Measurements from ENCODE around the gene CRMP1.
"Not testable (repeated sequence)": the region's sequence is repeated elsewhere in the genome, so short reads cannot be mapped to it uniquely, and the experiment has no call there.

The CRMP1 gene

DNA sequence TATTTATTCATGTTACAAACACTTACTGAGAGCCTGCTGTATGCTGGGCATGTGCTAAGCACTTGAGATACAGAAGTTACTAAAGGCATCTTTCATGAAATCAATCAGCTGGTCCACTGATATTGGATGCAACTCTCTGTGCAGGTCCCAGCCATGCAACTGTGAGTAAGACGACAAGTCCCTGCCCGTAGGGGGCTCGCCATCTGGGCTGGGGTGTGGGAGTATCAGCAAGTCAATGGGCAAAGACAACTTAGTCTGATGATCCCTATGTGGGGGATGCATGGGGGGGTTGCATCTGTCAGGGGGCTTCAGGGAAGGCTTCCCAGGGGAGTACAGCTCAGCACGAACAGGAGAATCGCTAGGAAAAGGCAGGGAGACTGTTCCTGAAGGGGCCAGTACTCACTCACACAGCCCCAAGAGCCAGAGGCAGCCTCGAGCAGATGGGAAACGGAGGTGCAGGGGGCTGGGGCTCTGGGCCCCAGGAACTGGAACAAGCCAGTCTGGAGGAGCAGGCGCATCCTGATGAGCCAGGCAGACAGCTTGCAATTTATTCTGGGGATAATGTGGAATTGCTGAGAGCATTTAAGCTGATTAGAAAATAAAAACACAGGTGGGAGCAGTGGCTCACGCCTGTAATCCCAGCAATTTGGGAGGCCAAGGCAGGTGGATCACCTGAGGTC, 40.2 kb downstream of the CRMP1 start:
- DNase-seq: no peak

DNA sequence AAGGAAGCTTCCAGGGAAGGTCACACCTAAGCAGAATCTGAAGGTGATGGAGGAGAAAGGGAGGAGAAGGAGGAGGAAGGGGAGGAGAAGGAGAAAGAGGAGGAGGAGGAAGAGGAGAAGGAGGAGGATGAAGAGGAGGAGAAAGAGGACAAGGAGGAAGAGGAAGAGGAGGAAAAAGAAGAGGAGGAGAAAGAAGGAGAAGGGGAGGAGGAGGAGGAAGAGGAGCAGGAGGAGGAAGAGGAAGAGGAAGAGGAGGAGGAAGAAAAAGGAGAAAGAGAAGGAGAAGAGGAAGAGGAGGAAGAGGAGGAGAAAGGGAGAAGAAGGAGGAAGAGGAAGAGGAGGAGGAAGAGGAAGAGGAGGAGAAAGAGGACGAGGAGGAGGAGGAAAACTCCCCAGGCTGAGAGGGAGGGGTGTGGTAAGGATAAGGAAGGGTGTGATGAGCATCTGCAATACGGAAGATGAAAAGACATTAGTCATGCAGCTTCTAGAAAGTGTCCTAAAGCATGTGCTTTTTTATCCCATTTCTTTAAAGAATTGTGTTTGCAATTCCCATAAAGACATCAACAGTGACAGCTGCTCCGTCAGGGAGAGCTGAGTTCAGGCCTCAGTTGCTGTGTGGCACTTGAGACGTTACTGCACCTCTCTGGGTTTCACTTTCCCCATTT, 41.1 kb downstream of the CRMP1 start:
- no peak for DNase-seq

DNA sequence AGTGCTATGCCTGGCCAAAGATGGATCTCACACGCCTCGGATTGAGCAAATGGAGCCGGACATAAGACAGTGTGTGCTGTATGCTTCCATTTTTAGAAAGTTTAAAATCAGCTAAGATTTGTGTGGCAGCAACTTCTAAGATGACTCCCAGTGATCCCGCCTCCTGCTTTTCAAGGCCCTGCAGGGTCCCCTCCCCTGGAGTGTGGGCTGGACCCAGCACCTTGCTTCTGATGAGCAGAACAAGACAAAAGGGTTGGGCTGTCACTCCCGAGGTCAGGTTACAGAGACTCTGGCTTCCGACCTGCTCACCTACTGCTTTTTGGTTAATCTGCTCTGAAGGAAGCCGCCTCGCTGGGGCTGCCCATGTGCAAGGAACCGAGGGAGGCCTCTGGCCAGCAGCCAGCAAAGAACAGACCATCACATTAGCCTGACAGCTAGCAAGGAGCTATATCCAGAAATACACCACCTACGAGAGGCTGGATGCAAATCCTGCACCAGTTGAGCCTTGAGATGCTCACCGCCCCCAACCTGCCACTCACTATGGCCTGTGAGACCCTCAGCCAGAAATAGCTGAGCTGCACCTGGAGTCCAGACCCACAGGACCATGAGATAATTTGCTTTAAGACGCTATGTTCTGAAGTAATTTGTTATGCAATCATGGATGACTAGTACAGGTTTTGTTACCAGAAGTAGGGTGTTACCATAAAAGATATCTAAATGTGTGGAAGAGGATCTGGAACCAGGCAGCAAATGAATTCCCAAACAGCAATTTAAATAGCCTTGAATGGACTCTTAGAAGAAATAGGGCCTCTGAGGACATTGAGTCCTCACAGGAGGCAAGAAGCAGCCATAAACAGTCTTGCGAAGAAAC, 47.6 kb downstream of the CRMP1 start:
- DNase-seq: no peak

DNA sequence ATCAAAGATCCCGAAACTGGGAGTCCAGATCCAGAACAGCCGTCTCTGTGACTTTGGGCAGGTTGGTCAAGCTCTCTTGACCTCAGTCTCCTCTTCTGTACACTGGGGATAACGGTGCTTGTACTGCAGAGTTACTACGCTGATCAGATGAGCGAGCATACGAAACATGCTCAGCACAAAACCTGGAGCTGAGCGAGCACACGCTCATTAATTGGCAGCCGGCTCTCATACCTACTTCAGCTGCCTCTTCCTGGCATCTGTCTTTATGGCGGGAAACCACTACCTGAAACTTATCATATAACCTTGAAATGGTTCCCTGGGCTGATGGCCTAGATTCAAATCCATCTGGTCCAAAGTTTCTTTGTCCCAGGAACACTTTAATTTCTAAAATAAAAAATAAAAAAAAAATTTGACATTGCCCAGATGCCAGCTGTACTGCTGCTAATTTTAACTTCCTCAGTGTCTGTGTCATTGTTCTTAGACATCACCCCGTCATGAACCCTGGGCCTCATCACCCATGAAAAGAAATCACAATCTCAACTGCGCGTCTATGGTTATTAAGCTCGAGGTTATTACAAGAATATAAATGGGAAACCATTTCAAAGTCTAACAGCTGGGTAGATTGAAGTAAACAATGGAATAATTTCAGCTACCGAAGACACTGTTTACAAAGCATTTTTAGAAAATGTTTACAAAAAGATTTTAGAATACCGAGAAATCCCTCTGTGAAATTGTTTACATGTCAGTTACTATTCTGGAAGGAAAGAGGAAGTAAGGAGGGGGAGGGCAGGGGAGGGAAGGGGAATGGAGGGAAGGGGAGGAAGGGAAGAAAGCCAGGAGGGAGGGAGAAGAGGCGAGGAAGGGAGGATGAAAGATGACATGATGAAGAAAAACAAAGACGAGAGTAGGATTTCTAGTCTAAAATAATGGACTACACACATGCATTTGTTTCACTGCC, 49.0 kb downstream of the CRMP1 start:
- no peak for DNase-seq

DNA sequence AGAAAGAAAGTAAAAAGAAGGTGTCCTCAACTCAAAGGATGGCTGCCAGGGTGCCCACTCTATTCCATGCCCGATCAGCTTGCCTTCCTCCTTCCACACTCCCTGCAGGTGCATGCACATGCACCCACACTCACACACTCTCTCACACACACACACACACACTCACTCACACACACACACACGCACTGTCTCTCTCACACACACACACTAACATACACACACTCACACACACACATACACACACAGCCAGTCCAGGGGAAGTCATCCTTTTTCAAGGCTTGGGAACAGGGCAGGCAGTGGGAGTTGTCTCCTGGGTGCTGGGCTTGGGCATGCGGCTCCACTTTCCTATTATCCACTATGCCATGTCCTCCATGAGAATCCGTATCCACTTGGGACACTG, 50.4 kb downstream of the CRMP1 start:
- DNase-seq: no peak

DNA sequence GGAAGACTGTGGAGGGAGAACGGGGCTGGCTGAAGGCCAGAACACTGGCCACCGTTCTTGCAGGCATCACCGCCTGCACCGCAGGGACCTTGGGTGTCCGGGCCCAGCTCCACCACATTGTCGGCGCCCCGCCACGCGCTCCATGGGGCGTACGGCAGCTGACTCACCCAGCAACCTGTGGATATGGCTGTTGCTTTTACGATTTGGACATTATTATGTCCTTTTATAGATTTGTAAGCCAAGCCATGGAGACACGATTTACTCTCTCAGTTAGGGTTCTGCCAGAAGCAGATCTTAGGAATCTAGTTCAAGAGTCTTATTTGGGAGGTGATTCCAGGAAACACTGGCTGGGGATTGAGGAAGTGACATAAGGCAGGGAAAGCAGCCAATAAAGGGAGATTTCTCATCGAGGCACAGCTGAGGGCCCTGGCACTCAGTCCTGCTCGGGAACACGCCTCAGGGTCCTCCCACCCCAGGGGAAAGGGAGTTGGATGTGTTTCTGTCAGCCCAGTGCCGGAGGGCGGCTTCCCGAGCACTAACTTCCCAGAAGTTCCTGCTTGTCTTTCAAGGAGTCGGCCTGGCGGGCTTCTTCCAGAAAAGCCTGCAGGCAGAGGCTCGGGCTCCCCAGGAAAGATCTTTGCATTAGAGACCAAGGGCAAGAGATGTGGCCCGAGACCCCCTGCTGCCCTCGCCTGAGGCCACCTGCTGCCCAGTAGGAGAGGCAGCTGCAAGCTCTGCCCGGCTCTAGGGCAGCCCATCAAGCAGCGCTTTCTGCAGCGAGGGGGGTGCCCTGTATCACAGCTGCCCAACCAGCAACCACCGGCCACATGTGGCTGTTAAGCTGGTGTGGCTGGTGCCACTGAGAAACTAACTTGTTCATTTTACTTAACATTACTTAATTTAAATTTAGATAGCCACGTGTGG, 52.9 kb downstream of the CRMP1 start:
- no peak for DNase-seq

DNA sequence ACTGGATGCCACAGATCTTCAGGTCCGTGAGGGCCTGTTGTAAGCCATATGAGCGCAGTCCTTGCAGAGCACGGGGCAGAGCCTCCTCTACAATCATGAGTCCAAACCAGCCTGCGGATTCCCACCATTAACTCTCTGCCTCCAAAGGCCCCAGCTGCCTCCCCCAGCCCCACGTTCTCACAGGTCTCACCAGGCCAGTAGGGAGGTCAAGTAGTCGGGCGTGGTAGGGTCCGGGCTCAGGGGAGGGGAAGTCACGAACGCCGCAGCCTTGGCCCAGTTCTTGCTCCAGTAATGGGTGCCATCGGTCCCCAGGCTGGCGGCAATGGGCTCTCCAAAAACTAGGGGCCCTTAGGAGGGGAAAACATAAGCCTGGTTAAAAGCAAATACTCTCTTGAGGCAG, 53.6 kb downstream of the CRMP1 start:
- no peak for DNase-seq

DNA sequence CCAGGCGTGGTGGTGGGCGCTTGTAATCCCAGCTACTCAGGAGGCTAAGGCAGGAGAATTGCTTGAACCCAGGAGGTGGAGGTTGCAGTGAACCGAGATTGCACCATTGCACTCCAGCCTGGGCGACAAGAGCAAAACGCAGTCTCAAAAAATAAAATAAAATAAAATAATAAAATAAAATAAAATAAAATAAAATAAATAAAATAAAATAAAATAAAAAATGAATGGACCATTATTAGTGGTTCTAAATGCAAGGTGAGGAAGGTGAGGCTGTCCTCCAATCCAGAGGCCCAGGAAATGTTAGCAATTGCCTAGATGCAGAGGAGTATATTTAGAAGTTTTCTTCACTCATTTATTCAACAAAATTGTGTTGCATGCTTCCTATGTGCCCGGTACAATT, 55.4 kb downstream of the CRMP1 start:
- DNase-seq: not testable (repeated sequence)

DNA sequence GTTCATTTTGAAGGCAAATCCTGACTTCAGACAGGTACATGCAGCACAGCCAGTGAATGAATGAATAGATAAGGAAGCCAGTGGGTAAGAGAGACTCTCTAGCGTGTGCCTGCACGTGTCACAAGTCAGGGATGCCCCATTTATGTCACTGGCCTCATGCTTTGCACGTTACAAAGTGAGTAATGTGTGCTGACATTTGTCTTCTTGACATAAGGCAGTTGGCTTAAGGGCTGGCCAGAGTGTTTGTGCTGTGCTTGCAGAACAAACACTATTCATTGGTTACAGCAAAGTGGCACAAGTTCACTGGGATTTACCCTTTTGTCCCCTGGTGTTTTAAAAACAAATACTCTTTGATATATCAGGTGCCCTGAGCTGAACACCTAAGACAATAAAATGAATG, 55.9 kb downstream of the CRMP1 start:
- no peak for DNase-seq

DNA sequence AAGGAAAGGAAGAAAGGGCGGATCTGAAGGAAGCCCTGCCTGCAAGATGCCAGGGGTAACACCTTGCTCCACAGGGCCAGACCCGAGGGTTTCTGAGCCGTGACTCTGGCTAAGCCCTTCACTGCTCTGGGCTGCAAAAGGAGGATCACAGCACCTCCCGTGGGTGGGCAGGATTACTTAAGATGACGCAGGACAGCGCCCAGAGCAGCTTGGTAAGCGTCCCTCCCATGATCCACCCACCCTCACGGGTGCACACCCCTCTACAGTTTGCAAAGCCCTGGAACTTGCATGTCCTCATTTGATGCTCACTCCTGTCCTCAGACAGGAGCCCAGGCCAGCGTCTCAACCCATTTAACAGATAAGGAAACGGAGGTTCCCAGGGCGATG, 64.9 kb downstream of the CRMP1 start:
- DNase-seq: no peak

DNA sequence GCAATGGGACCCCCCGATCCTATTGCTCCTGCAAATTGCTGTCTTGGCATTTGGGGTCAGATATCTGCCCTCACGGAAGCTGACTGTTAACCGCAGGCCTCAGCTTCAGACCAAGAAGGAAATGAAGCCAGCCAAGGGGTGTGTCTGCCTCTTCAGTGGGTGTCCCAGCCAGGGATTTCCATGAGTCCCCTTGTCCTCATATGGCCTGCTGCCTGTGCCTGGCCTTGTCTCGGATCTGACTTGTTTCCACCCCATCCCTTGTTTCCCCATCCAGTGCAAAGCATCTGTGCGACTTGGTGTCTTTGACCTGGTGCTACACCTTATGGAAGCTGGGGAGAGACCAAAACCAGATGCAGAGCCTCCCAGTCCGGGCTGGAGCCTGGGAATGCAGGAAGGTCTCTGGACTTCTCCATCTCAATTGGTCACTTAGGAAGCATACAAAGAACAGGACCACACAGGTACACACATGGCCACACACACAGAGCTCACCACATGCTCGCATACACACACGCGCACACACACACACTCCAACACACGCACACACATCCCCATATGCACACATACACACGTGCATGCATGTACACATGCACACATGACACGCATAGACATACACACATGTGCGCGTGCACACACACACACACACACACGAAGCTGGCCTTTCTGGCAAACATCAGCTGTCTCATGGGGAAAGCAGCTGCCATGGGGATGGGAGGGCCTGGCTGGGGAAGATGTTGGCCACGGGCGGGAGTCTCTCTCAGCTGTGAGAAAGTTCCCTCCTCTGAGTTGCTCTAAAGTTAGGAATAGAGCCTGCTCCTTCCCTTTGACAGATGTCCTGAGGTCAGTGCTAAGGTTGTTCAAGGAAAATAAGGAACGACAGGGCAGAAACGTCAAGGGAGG, 65.5 kb downstream of the CRMP1 start:
- DNase-seq: no peak

DNA sequence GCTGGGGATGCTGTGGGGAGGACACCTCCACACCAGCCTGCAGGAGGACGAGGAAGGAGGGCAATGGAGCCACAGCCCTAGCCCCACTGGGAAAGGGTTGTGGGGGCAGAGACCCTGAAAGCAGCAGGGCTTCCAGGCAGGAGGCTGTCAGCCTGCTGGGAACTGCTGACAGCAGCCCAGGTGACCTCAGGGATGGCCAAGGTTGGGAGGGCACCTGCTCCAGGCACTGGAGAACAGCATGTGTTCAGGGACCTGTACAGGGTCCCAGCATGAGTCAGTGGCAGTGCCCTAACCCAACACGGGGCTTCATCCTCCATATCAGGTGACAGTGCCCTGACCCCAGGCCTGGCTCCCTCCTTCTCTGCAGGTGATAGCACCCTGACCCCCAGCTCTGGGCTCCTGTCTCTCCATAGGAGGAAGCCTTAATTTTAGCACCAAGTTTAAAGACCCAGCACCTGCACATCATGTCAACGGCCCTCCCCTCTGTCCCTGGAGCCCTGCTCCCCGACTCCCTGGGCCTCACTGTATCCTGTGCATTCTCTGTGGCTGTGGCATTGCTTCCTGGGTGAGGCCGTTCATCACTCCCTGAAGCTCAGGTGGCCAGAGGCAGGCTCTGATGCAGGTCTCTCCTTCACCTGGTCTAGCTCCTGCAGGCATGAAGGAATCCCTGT, 66.3 kb downstream of the CRMP1 start:
- DNase-seq: no peak

DNA sequence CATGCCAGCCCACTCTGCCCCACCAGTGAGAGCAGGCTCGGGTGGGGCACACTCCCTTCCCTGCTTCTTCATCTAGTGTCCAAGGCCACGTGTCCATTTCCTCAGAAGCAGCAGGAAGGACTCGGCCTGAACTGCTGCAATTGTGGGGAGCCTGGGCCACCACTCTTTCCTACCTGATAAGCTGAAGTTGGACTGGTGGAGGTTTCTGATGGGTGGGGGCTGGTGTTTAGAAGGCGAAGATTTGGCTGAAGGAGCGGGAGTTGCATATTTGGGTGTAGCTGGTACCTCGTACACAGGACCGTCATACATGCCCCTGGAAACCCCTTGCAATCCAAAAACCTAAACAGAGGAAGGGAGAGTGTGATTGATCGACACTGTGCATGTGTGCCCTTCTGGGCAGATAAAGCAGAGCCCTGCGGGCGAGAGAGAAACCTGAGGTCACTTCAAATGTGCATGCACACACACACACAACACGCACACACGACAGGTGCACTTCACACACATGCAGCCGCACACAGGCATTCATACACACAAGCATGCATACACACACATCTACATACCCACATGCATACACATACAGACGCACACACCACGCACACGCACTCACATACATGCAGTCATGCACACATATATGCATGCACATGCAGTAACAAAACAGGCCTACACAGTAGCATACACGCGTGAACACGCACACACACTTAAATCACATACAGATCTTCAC, 67.4 kb downstream of the CRMP1 start:
- DNase-seq: no peak

DNA sequence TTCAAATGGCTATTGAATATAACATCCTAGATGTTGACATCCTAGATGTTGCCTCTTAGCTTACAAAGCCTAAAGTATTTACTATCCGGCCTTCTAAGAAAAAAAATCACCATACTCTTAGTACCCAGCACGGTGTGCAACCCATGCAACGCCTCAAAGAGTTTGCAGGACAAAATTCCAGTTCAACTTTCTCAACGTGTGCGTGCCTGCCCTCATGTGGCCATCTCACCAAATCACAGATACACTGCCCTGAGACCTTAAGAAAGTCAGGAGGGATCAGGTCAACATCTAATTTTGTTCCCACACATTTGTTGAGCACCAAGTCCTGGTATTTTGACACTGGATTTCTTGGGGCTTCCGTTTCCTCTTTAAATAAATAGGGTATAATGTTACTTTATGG, 68.3 kb downstream of the CRMP1 start:
- no peak for DNase-seq

DNA sequence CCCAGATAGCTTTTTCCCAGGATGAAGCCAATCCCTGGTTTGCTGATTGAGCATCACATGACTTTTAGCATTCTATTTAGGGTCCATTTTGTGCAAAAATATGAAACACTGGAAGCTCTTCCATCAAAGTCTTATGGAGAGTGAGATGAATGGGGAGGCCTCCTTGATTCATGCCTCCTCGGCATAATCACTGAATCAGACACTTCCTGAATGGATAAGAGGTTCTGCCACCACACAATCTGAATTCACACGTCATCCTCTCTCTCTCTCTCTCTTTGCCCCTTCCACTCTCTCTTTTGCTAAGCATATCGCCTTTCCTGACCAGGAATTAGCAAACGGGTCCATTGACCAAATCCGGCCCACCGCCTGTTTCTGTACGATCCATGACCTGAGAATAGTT, 68.7 kb downstream of the CRMP1 start:
- DNase-seq: no peak

DNA sequence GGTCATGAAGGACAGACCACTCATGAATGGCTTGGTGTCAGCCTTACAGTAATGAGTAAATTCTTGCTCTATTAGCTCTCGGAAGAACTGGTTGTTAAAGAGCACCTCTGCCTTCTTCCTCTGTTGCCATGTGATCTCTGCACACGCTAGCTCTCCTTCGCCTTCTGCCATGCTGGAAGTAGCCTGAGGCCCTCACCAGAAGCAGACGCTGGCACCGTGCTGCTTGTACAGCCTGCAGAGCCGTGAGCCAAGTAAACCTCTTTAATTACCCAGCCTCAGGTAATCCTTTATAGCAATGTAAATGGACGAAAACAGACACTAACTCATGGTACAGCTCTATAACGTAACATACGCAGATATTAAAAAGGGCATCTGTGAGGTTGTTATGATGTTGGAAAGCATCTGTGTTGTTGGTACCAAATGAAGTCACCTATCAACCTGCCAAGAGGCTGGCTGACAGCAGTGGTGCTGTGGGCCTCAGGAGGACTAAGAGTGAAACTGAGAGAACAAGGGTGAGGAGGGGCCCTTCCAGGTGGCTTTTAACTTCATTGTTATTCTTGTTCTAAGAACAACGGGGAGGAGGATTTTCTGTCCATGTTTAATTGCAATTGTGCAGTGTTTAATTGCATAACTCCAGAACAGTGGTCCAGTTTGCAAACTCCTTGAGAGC, 69.2 kb downstream of the CRMP1 start:
- DNase-seq: no peak

DNA sequence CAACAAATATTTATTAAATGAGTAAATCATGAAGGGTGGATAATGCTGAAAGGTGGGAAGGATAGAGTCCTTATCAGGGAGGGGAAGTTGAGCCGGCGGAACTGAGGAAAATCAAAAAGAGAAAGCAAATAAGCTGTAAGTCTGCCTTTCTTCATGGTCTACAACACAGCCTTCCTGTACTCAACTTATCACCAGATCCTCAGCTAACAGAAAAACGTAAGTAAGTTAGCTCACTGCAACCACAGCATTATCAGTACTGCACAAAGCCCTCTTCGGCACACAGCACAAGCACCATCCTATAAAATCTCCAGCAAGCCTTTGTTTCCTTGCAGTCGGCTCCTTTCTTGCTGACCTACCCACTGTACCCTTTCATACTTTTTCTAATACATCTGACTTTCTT, 70.3 kb downstream of the CRMP1 start:
- no peak for DNase-seq

DNA sequence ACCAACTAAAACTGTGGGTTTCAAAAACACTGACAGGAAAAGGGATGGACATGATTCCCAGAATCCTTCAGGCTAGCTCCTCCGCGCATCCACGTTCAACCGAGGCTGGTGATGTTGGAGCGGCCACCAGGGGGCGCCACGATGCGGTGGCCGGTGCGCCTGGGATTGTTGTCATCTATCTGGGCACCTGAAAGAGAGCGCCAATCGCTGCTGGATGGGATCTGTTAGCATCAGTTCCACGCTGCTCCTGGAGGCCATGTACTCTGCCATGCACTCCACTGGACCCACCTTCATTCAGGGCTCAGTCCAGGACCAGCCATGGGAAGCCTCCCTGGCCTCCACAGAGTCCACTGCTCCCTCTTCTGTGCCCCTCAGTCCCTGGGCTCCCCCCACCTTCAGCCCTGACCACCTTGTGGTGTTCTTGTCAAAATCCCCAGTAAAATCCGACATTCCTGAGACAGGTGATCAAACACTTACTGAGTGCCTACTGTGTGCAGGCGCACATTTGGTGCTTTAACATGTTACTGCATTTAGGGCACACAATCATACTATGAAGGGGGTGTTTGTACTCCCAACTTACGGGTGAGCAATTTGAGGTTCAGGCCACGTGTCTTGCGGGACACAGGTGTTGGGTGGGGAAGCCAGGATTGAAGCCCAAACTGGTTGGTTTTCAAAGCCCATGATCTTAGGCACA, 71.1 kb downstream of the CRMP1 start:
- DNase-seq: no peak

Measured in stimulated activated CD4-positive, alpha-beta T cell treated with anti-CD3 and anti-CD28 coated beads, Interleukin-1b, Interleukin-23, amount 100 ng/mL, for 48 hours (primary cell).